ENCODE measurements around the gene TBC1D24.

DNA sequence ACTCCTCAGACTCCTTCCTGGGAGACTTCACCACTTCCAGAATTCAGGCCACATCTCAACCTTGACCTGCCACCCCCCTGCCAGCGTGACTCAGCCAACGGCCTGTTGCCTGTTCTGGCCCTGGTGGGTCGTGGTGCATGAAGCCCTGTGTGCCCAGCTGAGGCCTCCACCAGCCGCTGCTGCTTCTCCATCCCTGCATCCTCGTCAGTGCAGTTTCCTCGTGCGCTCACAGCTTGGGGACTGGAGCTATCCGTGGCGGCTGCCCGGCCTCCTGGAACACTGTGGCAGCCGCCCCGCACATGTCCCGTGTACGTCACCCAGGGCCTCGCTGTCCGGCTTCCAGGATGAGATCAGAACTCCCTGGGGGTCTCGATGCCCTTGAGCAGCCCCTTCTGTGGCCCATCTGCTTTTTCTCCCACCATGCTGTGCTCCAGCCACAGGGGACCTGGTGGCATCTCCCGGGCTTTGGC, 23.0 kb upstream of the TBC1D24 start:
- TF ChIP-seq, protein P1, sequence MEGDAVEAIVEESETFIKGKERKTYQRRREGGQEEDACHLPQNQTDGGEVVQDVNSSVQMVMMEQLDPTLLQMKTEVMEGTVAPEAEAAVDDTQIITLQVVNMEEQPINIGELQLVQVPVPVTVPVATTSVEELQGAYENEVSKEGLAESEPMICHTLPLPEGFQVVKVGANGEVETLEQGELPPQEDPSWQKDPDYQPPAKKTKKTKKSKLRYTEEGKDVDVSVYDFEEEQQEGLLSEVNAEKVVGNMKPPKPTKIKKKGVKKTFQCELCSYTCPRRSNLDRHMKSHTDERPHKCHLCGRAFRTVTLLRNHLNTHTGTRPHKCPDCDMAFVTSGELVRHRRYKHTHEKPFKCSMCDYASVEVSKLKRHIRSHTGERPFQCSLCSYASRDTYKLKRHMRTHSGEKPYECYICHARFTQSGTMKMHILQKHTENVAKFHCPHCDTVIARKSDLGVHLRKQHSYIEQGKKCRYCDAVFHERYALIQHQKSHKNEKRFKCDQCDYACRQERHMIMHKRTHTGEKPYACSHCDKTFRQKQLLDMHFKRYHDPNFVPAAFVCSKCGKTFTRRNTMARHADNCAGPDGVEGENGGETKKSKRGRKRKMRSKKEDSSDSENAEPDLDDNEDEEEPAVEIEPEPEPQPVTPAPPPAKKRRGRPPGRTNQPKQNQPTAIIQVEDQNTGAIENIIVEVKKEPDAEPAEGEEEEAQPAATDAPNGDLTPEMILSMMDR (IDR thresholded peaks at IDR 0.05), result no peak
- no peak for TF ChIP-seq POLR2A (IDR thresholded peaks at IDR 0.05)

Measured in heart left ventricle (tissue), 13 donors.